Pancreas (tissue), 10 donors: ENCODE measurements around the gene CNTN1. TPM values are rescaled to one million over a fixed set of nuclear protein-coding genes. Genes with fewer than 3 reads are reported as not detected.

Experiments
- ATAC-seq, 4 donors: fragments of 200-7000 bp; cut with Tn5 transposase; one replicate each; pipeline versions ENCODE4 v1.8.0 to v1.9.1; 2020; ENCODE audit warnings: mild to moderate bottlenecking in 4 of 4, moderate library complexity in 4 of 4
- DNase-seq, 6 donors: peaks; one replicate each; pipeline ENCODE4 v3.0.0-alpha.2; 2020
- FAIRE-seq: peaks from 2 replicates; lab custom pipeline; 2012; peaks lifted over from hg19 to GRCh38; lab: Jason Lieb, UNC
- H3K27ac ChIP-seq, 4 donors: fragments of 200-600 bp; sonication (generic); 1 replicate in 3 of 4; 2 replicates in 1 of 4; pipeline versions ENCODE4 v1.5.0 to v1.8.0; 2020
- H3K27me3 ChIP-seq, 4 donors: fragments of 200-600 bp; one replicate each; pipeline ENCODE4 v1.8.0; 2021
- H3K36me3 ChIP-seq, 3 donors: fragments of 200-600 bp; sonication (generic) in 1 of 3; one replicate each; pipeline versions ENCODE4 v1.5.0 to v1.8.0; 2020 to 2021
- H3K4me1 ChIP-seq, 3 donors: fragments of 200-600 bp; one replicate each; pipeline ENCODE4 v1.8.0; 2021
- H3K4me3 ChIP-seq, 4 donors: fragments of 200-600 bp; sonication (generic) in 2 of 4; one replicate each; pipeline versions ENCODE4 v1.5.0 to v1.8.0; 2020 to 2021
- H3K9me3 ChIP-seq, 4 donors: fragments of 200-600 bp; one replicate each; pipeline ENCODE4 v1.8.0; 2021
- WGBS, 2 donors: extraction: QIAGEN DNeasy Blood & Tissue Kit; methylation state at CpG; one replicate each; pipeline ENCODE4 v1.1.7; 2013; 5-methylcytosine and 5-hydroxymethylcytosine counted together
- intact Hi-C, 3 donors: fragments of 100-400 bp; cut with DNase I; formaldehyde crosslinking; loops; one replicate each; pipeline versions ENCODE4 v1.11.1 to v1.14.2; 2022
- polyA plus RNA-seq, 2 donors: library from polyadenylated mRNA; stranded (reverse); fragments of 200-250 nt; gene quantifications; one replicate each; pipeline ENCODE4 v1.2.3, GENCODE V29; 2013
- total RNA-seq, 6 donors: library from RNA; stranded (reverse); fragmentation: NEBNext Ultra II Directional in 4 of 6; extraction: Animal tissue kit (Norgen Biotek cat#: 25700) in 4 of 6; gene quantifications; one replicate each; pipeline versions ENCODE4 v1.2.1 to v1.2.4, GENCODE V29; 2021 to 2023
- TF ChIP-seq, protein P1 (sequence below), 4 donors: fragments of 200-600 bp; sonication (generic) in 3 of 4; IDR thresholded peaks; one replicate each; pipeline versions ENCODE4 v1.5.0 to v1.8.0; 2021; ENCODE audit warnings: antibody characterized with exemption in 4 of 4
- donor health status: healthy with polysubstance abuse.
- donor health status: DM: no; HTN: no; CAD: no; lungs with moderate emphysema.
- donor health status: DM: no; HTN: no; CAD: no.
- donor health status: control.
- donor health status: control.
- donor health status: Bipolar disorder and iron deficiency.
- donor health status: DM: yes; HTN: yes; CAD: no.
- donor health status: DM: no; HTN: no; CAD: no.
- donor health status: DM: no; HTN: no; CAD: no.
- donor health status: DM: yes; HTN: yes; CAD: no.

The CNTN1 gene
- total and polyA plus RNA-seq, 8 donors, result 1.4 to 13.9 (median 4.6) TPM

DNA sequence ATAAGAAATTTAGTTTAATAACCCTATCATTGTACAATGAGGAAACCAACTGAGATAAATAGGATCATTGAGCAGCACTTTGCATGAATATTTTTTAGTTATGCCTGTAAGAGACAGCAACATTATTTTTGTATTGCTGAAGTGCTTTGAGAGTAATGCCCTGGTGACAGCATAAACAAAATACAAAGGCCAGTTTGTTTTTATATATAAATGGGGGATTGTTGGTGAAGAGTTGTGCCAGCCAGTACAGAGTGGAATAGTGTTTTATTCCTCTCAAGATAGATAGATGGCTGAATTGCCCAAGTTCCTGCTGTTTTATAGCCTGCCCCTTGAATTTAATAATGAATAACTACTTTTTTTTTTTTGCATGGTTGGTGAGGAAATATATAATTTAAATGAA, 101.8 kb downstream of the CNTN1 start:
- no peak for DNase-seq
- H3K4me3 ChIP-seq, result no peak overlapping the region
- no peak for ATAC-seq
- FAIRE-seq, result no peak
- no peaks in the 10 kb centered on the region for H3K9me3 ChIP-seq
- no peak overlapping the region for H3K27ac ChIP-seq
- TF ChIP-seq, protein P1, sequence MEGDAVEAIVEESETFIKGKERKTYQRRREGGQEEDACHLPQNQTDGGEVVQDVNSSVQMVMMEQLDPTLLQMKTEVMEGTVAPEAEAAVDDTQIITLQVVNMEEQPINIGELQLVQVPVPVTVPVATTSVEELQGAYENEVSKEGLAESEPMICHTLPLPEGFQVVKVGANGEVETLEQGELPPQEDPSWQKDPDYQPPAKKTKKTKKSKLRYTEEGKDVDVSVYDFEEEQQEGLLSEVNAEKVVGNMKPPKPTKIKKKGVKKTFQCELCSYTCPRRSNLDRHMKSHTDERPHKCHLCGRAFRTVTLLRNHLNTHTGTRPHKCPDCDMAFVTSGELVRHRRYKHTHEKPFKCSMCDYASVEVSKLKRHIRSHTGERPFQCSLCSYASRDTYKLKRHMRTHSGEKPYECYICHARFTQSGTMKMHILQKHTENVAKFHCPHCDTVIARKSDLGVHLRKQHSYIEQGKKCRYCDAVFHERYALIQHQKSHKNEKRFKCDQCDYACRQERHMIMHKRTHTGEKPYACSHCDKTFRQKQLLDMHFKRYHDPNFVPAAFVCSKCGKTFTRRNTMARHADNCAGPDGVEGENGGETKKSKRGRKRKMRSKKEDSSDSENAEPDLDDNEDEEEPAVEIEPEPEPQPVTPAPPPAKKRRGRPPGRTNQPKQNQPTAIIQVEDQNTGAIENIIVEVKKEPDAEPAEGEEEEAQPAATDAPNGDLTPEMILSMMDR (IDR thresholded peaks at IDR 0.05), result no peak
- no peaks in the 10 kb centered on the region for H3K27me3 ChIP-seq
- H3K4me1 ChIP-seq, result no peaks in the 10 kb centered on the region
- no peaks in the 10 kb centered on the region for H3K36me3 ChIP-seq
- intact Hi-C loops, result no loop called here

DNA sequence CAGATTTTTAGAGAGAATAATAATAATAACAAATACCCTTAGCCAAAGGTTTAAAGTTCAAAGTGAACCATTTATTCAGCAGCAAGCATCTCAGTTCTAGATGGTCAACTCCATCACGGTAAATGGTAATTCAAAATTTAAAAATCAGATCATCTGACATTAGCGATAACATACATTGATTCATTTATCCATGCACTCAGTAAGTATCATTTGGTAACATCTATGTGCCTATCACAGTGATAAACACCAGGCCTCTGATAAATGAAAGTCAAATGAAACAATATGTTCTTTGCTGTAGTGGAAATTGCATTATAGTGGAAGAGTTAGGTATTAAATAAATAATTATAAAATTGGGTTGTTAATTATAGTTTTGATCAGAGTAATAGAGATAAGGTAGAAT, 108.8 kb downstream of the CNTN1 start:
- no peak for DNase-seq
- H3K9me3 ChIP-seq, result no peaks in the 10 kb centered on the region
- no peaks in the 10 kb centered on the region for H3K36me3 ChIP-seq
- TF ChIP-seq, protein P1 (IDR thresholded peaks at IDR 0.05), result no peak
- intact Hi-C loops, result no loop called here
- H3K27me3 ChIP-seq, result no peaks in the 10 kb centered on the region
- no peak for ATAC-seq
- no peaks in the 10 kb centered on the region for H3K4me1 ChIP-seq
- FAIRE-seq, result no peak
- no peak overlapping the region for H3K27ac ChIP-seq
- no peak overlapping the region for H3K4me3 ChIP-seq
- WGBS, 2 donors, result 86 to 88% methylated on average over 2 of the region's 2 CpGs

DNA sequence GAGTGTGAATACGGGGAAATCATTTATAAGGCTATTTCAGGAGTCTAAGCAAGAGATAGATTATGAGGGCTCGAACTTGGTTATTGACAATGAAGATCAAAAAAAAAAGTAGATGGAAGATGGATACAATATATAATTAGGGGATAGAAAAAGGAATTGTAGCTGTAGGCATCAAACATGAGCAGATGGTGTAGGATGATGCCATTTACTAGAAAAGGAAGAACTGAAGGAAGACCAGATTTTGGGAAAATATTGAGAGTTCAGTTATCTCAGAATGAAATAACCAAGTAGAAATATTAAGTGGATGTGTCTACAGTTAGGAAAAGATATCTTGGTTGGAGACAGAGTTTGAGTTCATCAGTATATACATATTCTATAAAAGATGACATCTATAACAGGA, 109.6 kb downstream of the CNTN1 start:
- 64% methylated on average over 2 of the region's 2 CpGs for WGBS, 2 donors
- no peak for ATAC-seq
- H3K4me3 ChIP-seq, result no peak overlapping the region
- H3K4me1 ChIP-seq, result no peaks in the 10 kb centered on the region
- H3K27me3 ChIP-seq, result no peaks in the 10 kb centered on the region
- FAIRE-seq, result no peak
- intact Hi-C loops, result no loop called here
- no peaks in the 10 kb centered on the region for H3K9me3 ChIP-seq
- no peak overlapping the region for H3K27ac ChIP-seq
- H3K36me3 ChIP-seq, result no peaks in the 10 kb centered on the region
- DNase-seq, result no peak
- TF ChIP-seq, protein P1 (IDR thresholded peaks at IDR 0.05), result no peak

DNA sequence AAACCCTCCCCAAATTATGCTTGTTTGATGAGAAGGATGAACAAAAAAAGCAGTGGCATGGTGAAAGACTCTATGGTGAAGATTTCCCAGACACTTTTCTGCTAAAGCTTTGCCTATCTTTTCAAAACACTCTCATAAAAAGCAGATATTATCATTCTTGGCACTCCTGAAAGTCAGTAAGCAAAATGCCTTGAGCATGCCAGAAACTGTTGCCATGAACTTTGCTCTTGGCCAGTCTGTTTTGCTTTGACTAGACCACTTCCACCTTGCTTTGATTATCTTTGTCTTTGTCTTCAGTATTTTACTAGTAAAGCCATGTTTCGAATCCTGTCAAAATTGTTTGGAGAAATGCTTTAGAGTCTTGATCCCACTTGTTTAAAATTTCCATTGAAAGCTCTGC, 110.4 kb downstream of the CNTN1 start:
- no peaks in the 10 kb centered on the region for H3K9me3 ChIP-seq
- no peak for ATAC-seq
- TF ChIP-seq, protein P1 (IDR thresholded peaks at IDR 0.05), result no peak
- no peak overlapping the region for H3K4me3 ChIP-seq
- H3K27ac ChIP-seq, result no peak overlapping the region
- no peaks in the 10 kb centered on the region for H3K27me3 ChIP-seq
- H3K4me1 ChIP-seq, result no peaks in the 10 kb centered on the region
- no peak for FAIRE-seq
- intact Hi-C loops, result no loop called here
- H3K36me3 ChIP-seq, result no peaks in the 10 kb centered on the region
- WGBS, 2 donors, result 32 to 49% methylated on average over 1 of the region's 1 CpG
- DNase-seq, result no peak

DNA sequence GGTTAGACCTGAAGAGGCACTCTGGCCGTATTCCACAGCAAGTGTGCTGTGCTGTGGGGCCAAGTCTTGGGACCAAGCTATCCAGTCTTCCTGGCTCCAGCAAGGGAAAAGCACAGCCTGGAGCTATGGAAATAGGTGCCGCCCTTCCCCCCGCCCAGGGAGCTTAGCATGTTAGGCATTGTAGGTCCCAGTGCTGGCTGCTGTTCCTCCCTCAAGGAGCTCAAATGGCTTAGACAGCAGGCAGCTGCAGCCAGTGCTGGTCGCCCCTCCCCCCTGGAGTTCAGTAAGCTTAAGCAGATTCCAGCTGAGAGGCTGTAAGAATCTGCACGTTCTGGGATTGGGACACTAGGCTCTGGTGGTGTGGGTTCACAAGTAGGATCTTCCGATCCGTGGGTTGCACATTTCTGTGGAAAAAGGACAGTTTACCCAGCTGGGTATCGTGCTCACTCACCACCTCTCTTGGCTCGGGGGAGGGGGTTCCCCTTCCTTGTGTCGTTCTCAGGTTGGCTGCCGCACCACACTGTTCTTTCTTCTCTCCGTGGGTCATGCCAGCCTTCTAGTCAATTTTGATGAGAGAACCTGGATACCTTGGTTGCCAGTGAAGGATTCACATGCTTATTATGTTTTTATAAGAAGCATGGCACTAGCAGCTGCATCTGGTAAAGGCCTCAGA, 127.3 kb downstream of the CNTN1 start:
- Histone ChIP-seq H3K4me3 (no peak overlapping the region), H3K9me3 (no peaks in the 10 kb centered on the region), H3K36me3 (no peaks in the 10 kb centered on the region), H3K27me3 (no peaks in the 10 kb centered on the region), H3K27ac (no peak overlapping the region), H3K4me1 (no peaks in the 10 kb centered on the region)
- ATAC-seq, result no peak
- no peak for FAIRE-seq
- TF ChIP-seq, protein P1 (IDR thresholded peaks at IDR 0.05), result no peak
- intact Hi-C loops, result no loop called here
- 30 to 31% methylated on average over 12 of the region's 12 CpGs for WGBS, 2 donors
- peak in 4 of 6 donors; percentile 13 to 33 (median 17) for DNase-seq
